ENCODE results near the gene PGAP1.

PGAP1 gene

GRCh38 chr2:196891136-196891535 is 35.4 kb downstream of the PGAP1 start:
- DNase-seq (ENCODE audit: low spot score): no peak

GRCh38 chr2:196887431-196887830 is 39.1 kb downstream of the PGAP1 start:
- no peak for DNase-seq (ENCODE audit: low spot score)

GRCh38 chr2:196884368-196884767 is 42.1 kb downstream of the PGAP1 start:
- DNase-seq (ENCODE audit: low spot score): no peak

- no peak for DNase-seq (ENCODE audit: low spot score)
These were observed 50.1 kb downstream of the PGAP1 start for GRCh38 chr2:196876364-196876763.

- no peak for DNase-seq (ENCODE audit: low spot score)
These were observed 51.1 kb downstream of the PGAP1 start for GRCh38 chr2:196875414-196875813.

- no peak for DNase-seq (ENCODE audit: low spot score)
These were observed 53.0 kb downstream of the PGAP1 start for GRCh38 chr2:196873511-196873910.

GRCh38 chr2:196854629-196855028 is 71.9 kb downstream of the PGAP1 start:
- DNase-seq (ENCODE audit: low spot score): no peak

GRCh38 chr2:196853301-196854087 is 73.0 kb downstream of the PGAP1 start:
- DNase-seq (ENCODE audit: low spot score): no peak

GRCh38 chr2:196851088-196851487 is 75.4 kb downstream of the PGAP1 start:
- DNase-seq (ENCODE audit: low spot score): no peak

- DNase-seq (ENCODE audit: low spot score): no peak
These were observed 76.6 kb downstream of the PGAP1 start for GRCh38 chr2:196849895-196850294.

GRCh38 chr2:196846295-196846694 is 80.2 kb downstream of the PGAP1 start:
- DNase-seq (ENCODE audit: low spot score): no peak

- DNase-seq (ENCODE audit: low spot score): no peak
These were observed 81.1 kb downstream of the PGAP1 start for GRCh38 chr2:196845371-196845770.

- DNase-seq (ENCODE audit: low spot score): no peak
These were observed 86.3 kb downstream of the PGAP1 start for GRCh38 chr2:196840171-196840570.

GRCh38 chr2:196839574-196839973 is 86.9 kb downstream of the PGAP1 start:
- DNase-seq (ENCODE audit: low spot score): no peak

GRCh38 chr2:196836440-196836839 is 90.1 kb downstream of the PGAP1 start:
- DNase-seq (ENCODE audit: low spot score): no peak

- no peak for DNase-seq (ENCODE audit: low spot score)
These were observed 95.8 kb downstream of the PGAP1 start for GRCh38 chr2:196830701-196831100.

- no peak for DNase-seq (ENCODE audit: low spot score)
These were observed 99.2 kb downstream of the PGAP1 start for GRCh38 chr2:196827356-196827755.

GRCh38 chr2:196823750-196824522 is 102.6 kb downstream of the PGAP1 start:
- no peak for DNase-seq (ENCODE audit: low spot score)

- DNase-seq (ENCODE audit: low spot score): no peak
These were observed 105.3 kb downstream of the PGAP1 start for GRCh38 chr2:196821195-196821594.

- no peak for DNase-seq (ENCODE audit: low spot score)
These were observed 117.2 kb downstream of the PGAP1 start, which contains the start of gene C2orf66 for GRCh38 chr2:196809260-196809659. Gene C2orf66 (minus strand): TSS chr2:196809355. CDS start chr2:196809336, 19 bp downstream.

- no peak for DNase-seq (ENCODE audit: low spot score)
These were observed 118.3 kb downstream of the PGAP1 start for GRCh38 chr2:196808083-196808665.

GRCh38 chr2:196804381-196804780 is 122.1 kb downstream of the PGAP1 start:
- DNase-seq (ENCODE audit: low spot score): no peak

GRCh38 chr2:196802401-196802800 is 124.1 kb downstream of the PGAP1 start:
- DNase-seq (ENCODE audit: low spot score): no peak

Measured in left forelimb (tissue), 1 donor.